Activated T-helper 2 cell treated with anti-CD3 and anti-CD28 coated beads, Interferon-gamma antibody, Interleukin-2, Interleukin-4, amounts not matched to agents 10 μg/mL and 5 μg/mL and 100 μg/mL, durations not matched to agents 14 hours and 24 hours and 36 hours (primary cell): ENCODE measurements around the gene FGD5. TPM values are rescaled to one million over a fixed set of nuclear protein-coding genes. Genes with fewer than 3 reads are reported as not detected.

Source experiments
- DNase-seq: peaks from one replicate; pipeline ENCODE4 v3.0.0; 2021; ENCODE audit warnings: low spot score
- H3K27ac Mint-ChIP-seq: one replicate; pipeline ENCODE4 v1.8.0; 2021; ENCODE audit warnings: mixed read lengths
- H3K27me3 Mint-ChIP-seq: one replicate; pipeline ENCODE4 v1.8.0; 2021; ENCODE audit warnings: low read depth, mixed read lengths
- H3K36me3 Mint-ChIP-seq: one replicate; pipeline ENCODE4 v1.8.0; 2021; ENCODE audit warnings: low read depth, mixed read lengths
- H3K4me1 Mint-ChIP-seq: one replicate; pipeline ENCODE4 v1.8.0; 2021; ENCODE audit warnings: low read depth, mixed read lengths
- H3K4me3 Mint-ChIP-seq: one replicate; pipeline ENCODE4 v1.8.0; 2021; ENCODE audit warnings: low read depth, mild to moderate bottlenecking, moderate library complexity, mixed read lengths
- H3K9me3 Mint-ChIP-seq: one replicate; pipeline ENCODE4 v1.8.0; 2021; ENCODE audit warnings: mixed read lengths
- intact Hi-C: fragments of 100-400 bp; cut with micrococcal nuclease; formaldehyde crosslinking; loops from one replicate; pipeline ENCODE4 v1.15.1; 2023
- total RNA-seq: library from RNA; stranded (reverse); gene quantifications from 2 replicates; pipeline ENCODE4 v1.2.3, GENCODE V29; 2022

Gene FGD5
- total RNA-seq, 1 donor from 2014 or later: 0.09 TPM

DNA sequence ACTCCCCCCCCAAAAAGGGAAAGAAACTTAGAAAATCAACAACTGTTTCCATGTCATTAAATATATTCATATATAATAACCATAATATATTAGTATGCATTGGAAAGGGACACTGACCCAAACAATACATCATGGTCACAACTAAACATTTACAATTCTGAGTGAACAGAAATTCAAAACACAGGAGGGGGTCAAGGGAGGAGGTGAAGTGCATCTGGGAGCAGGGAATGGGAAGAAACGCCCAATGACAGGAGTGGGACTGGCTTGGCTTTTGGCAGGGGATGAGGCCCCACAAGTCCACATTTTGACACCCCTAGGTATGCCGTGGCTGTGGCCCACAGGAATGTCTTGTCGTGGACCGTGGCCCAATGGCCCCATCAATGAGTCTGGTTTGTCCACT is 41.1 kb downstream of the FGD5 start:
- Mint-ChIP-seq H3K27ac (no peak overlapping the region), H3K4me3 (no peak overlapping the region), H3K4me1 (no peaks in the 10 kb centered on the region), H3K36me3 (no peaks in the 10 kb centered on the region), H3K27me3 (peaks cover 10% of the 10 kb centered on the region), H3K9me3 (no peaks in the 10 kb centered on the region)
- no peak for DNase-seq
- intact Hi-C loops: no loop called here

DNA sequence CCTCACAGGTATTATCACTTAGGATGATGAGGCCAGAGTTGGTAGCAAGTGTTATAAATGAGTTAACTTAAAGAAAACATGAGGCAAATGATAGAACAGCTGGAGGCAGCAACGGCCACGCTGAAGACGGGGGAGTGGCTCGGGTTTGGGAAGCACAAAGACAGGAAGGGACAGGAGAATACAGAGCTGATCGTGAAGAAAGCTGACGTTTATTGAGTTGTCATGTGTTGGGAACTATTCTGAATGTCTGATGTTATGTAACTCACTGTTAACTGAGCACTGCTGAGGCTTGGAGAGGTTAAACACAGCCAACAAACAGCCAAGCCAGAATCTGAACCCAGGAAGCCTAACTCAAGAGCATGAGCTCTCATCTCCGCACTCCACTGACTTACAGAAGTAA is 42.3 kb downstream of the FGD5 start:
- peaks cover 6% of the 10 kb centered on the region for H3K27me3 Mint-ChIP-seq
- H3K4me1 Mint-ChIP-seq: no peaks in the 10 kb centered on the region
- no peaks in the 10 kb centered on the region for H3K9me3 Mint-ChIP-seq
- H3K36me3 Mint-ChIP-seq: no peaks in the 10 kb centered on the region
- no peak overlapping the region for H3K4me3 Mint-ChIP-seq
- intact Hi-C loops: no loop called here
- H3K27ac Mint-ChIP-seq: no peak overlapping the region
- no peak for DNase-seq

DNA sequence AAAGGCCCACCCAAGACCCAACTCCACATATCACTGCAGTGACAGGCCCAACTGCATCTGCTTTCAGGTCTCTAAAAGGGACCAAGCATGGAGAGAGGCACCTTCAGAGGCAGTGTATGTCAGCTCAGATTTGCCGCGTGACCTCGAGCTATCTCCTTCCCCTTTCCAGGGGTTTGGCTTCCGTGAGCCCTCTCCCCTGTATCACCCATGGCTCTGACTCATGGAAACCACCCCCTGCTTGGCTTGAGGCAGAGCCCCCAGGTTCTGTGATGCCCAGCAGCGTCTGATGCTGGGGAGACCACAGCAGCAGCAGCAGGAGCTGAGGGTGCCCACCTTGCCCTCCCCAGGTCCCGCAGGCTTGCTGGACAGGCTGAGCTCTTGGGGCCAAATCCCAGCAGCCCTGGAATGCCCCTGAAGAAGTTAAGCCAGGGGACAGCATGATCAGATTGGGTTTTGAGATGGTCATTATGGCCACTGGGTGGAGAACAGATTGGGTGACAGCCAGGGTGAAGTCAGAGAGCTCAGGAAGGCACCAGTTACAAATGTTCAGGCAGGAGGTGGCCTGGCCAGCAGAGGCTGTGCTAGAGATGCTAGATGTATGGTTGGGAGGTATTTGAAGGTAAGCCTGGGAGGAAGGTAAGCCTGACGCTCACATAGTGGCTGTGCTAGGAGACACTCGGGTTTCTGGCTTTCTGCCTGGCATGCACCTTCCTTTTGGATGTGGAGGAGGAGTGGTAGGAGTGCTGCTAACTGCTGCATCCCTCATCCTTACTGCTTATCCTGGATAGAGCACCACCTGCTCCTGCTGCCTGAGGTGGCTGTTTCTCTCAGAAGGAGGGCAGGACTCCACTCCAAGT is 42.9 kb downstream of the FGD5 start:
- H3K9me3 Mint-ChIP-seq: no peaks in the 10 kb centered on the region
- no peak overlapping the region for H3K4me3 Mint-ChIP-seq
- H3K36me3 Mint-ChIP-seq: no peaks in the 10 kb centered on the region
- no peaks in the 10 kb centered on the region for H3K4me1 Mint-ChIP-seq
- H3K27ac Mint-ChIP-seq: no peak overlapping the region
- DNase-seq: no peak
- intact Hi-C loops: no loop called here
- H3K27me3 Mint-ChIP-seq: peaks cover 5% of the 10 kb centered on the region

DNA sequence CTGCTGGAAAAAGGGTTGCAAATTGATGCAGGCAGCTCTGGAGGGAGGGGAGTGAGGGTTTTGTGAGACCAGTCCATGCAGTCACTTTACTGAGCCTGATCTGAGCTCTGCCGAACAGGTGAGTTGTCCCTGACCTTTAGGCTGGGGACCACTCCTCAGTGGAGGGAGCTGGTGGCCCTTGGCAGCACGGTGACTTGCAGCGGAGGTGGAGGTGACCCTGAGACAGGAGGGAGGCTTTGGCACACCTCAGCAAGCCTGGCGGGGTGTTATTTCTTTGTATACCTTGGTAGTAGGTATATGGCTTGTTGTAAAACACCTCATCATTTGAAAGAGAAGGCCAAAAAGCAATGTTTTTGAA is 43.5 kb downstream of the FGD5 start:
- Mint-ChIP-seq H3K9me3 (no peaks in the 10 kb centered on the region), H3K36me3 (no peaks in the 10 kb centered on the region), H3K4me1 (no peaks in the 10 kb centered on the region), H3K27ac (no peak overlapping the region), H3K27me3 (peaks cover 1% of the 10 kb centered on the region), H3K4me3 (no peak overlapping the region)
- intact Hi-C loops: no loop called here
- no peak for DNase-seq

DNA sequence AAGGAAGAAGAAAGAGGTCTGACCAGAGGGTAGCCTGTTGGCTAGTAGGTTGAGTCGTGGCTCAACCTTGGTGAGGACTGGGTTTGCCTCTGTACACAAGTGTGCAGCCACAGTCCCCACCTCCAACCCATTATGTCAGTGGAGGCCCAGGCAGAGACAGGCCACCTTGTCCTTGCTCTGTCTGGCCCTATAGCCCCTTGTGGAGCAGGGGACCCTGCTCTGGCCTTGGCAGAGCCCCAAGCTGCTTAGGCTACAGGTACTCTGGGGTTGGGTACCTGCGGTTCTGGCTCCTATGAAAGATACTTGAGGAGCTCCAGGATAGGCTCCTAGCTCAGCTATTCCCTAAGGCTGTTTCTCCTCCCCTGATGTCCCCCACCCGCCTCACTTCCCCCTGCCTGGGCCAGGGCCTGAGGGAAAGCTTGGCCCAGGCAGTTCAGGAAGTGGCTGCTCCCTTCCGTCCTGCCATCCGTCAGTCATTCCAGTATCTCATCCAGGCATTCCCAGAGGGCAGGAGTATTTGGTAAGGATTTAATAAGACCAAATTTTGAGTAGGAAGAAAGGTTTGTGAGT is 44.0 kb downstream of the FGD5 start:
- intact Hi-C loops: no loop called here
- no peak overlapping the region for H3K27ac Mint-ChIP-seq
- H3K4me1 Mint-ChIP-seq: no peaks in the 10 kb centered on the region
- H3K9me3 Mint-ChIP-seq: no peaks in the 10 kb centered on the region
- no peaks in the 10 kb centered on the region for H3K36me3 Mint-ChIP-seq
- H3K27me3 Mint-ChIP-seq: peaks cover 1% of the 10 kb centered on the region
- H3K4me3 Mint-ChIP-seq: no peak overlapping the region
- DNase-seq: no peak

DNA sequence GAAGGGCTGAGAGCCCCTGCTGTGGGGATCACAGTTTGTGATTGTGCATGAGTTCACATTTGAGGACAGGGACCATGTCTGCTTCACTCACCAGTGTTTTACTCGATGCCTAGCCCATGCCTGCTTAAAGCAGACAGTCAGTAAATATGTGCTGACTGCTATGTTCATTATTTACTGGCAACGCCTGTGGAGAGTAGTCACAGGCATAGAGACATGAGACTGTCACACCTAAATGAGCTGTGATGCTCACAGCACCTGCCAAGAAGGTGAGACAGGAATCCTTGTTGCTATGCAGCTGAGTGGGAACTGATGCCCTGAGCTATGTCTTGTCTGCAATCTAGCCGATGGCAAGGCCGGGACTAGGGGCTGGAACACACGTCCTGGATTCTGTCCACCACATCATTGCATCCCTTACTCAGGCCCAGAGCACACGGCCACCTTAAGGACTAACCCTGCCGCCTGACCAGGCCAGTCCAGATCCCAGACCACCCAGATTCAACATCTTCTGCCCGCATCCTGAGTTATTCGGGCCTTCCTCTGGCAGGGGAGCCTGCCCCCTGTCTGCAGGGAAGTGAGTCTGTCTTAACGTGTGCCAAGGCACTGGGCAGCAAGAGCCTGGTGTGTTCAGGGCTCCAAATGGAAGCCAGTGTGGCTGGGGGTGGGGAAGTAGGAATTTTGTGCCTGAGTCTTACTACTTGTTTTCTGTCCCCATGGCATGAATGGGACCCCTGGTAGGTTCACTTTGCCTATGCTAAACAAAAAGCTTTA is 44.8 kb downstream of the FGD5 start:
- no peak for DNase-seq
- intact Hi-C loops: no loop called here
- Mint-ChIP-seq H3K4me1 (no peaks in the 10 kb centered on the region), H3K27ac (no peak overlapping the region), H3K36me3 (no peaks in the 10 kb centered on the region), H3K27me3 (no peaks in the 10 kb centered on the region), H3K9me3 (no peaks in the 10 kb centered on the region), H3K4me3 (no peak overlapping the region)

DNA sequence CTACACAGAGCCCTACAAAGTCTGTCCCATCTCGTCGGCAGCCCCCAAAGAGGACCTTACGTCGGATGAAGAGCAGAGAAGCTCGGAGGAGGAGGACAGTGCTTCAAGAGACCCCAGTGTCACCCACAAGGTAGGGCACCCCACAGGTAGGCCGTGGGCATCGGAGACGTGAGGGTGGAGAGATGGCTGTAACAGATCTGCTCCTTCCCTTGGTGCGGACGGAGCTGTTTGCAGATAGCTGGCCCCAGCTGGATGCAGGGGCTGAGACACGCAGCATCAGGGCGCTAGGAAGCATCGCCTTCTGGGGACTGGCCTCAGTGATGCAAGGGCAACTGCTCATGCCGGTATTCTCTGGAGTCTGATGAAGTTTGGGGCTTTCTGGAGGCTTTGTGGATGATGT is 45.4 kb downstream of the FGD5 start:
- DNase-seq: no peak
- H3K4me1 Mint-ChIP-seq: no peaks in the 10 kb centered on the region
- intact Hi-C loops: no loop called here
- no peaks in the 10 kb centered on the region for H3K27me3 Mint-ChIP-seq
- H3K9me3 Mint-ChIP-seq: no peaks in the 10 kb centered on the region
- H3K27ac Mint-ChIP-seq: no peak overlapping the region
- no peak overlapping the region for H3K4me3 Mint-ChIP-seq
- H3K36me3 Mint-ChIP-seq: no peaks in the 10 kb centered on the region

DNA sequence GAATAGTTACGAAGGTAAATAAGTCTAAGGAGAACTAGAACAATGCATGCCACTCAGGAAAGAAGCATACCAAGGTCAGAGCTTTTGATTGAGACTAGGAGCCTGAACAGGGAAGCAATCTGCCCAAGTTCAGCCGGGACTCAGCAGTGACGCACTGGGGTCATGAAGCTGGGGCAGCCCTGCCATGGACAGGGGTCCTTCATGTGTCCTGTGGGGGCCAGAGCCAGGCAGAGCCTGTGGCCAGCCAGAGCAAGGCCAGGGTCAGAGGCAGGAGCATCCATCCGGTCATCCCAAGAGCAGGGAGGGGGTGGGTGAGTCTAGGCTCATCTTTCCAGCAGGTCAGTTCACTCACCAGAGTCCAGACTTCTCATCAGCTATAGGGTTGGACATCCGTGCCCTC is 47.9 kb downstream of the FGD5 start:
- no peaks in the 10 kb centered on the region for H3K9me3 Mint-ChIP-seq
- no peaks in the 10 kb centered on the region for H3K4me1 Mint-ChIP-seq
- no peak overlapping the region for H3K4me3 Mint-ChIP-seq
- H3K27me3 Mint-ChIP-seq: peaks cover 4% of the 10 kb centered on the region
- no peak for DNase-seq
- intact Hi-C loops: no loop called here
- H3K36me3 Mint-ChIP-seq: no peaks in the 10 kb centered on the region
- H3K27ac Mint-ChIP-seq: no peak overlapping the region

DNA sequence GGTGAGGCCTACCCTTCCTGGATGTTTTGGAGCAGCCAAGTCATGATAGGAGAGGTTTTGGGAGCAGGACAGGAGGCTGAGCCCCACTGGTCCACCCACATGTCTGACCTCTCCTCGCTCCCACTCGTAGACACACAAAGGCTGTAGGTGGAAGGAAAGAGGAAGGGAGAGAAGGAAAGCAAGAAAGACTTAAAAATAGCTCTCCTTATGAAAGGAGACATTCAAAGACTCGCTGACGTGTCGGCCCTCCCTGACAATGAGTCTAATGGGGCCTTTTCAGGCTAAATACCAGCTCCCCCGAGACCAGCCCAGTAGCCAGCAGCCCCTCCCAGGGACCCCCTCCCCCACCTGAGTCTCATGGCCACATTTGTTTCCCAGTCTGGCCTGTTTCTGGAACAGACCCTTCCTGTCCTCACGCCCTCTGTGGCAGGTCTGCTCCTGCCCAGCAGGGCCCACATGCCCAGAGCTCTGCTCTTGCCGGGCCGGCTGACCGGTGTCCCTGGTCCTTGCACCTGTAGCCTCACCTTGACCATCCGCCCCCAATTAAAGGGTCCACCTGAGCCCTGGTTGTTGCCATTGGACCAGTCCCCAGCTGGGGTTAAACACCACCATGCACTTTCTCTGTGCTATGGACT is 49.3 kb downstream of the FGD5 start:
- intact Hi-C loops: no loop called here
- Mint-ChIP-seq H3K27me3 (peaks cover 15% of the 10 kb centered on the region), H3K4me1 (no peaks in the 10 kb centered on the region), H3K36me3 (no peaks in the 10 kb centered on the region), H3K9me3 (no peaks in the 10 kb centered on the region), H3K27ac (no peak overlapping the region), H3K4me3 (no peak overlapping the region)
- no peak for DNase-seq

DNA sequence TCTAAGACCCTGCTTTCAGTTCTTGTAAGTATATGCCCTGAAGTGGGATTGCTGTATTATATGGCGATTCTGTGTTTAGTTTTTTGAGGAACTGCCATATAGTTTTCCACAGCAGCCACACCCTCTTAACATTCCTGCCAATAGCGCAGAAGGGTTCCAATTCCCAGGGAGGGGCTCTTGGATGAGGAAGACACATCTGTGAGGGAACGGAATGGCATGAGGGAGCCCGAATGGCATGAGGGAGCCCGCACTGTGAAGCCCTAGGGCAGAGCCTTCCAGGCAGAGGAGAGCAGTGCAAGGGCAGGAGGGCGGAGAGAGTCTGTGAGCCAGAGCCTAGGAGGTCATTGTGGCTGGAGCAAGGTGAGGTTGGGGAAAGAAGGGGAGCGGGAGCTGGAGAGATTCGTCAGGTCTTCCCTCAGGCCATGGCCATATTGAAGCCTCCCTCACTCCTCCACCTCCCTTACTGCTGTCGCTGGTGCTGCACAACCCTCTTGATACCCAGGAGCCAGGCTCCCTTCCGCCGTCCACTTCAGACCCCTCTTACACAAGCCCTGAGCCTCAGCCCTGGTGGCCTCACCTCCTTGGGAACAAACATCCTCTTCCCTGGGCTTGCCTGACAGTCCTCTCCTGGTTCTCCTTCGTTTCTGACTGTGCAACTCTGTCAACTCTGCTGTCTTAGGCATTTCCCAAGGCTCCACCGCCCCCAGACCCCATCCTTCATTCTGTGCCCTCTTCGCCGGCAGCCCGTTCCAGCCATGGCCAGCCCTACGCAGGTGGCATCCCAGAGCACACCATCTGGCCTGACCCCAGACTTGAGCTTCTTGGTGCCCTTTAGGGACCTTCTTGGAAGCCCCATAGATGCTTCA is 51.4 kb downstream of the FGD5 start:
- no peak for DNase-seq
- Mint-ChIP-seq H3K27me3 (peaks cover 16% of the 10 kb centered on the region), H3K9me3 (no peaks in the 10 kb centered on the region), H3K36me3 (no peaks in the 10 kb centered on the region), H3K4me3 (no peak overlapping the region), H3K27ac (no peak overlapping the region), H3K4me1 (no peaks in the 10 kb centered on the region)
- intact Hi-C loops: no loop called here

DNA sequence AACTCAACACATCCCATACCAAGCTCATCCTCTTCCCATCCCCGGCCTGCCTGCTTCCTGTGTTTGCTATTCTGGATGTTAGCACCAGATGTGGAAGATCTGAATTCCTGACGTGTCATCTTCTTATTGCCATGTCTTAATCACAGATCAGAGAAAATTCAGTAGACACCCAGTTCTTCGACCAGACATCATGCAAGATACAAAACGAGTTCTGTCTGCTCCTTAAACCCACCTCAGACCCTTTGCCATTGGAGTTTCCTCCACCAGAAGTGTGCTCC is 52.0 kb downstream of the FGD5 start:
- H3K27me3 Mint-ChIP-seq: peaks cover 16% of the 10 kb centered on the region
- intact Hi-C loops: no loop called here
- H3K36me3 Mint-ChIP-seq: no peaks in the 10 kb centered on the region
- no peak overlapping the region for H3K27ac Mint-ChIP-seq
- no peak overlapping the region for H3K4me3 Mint-ChIP-seq
- H3K9me3 Mint-ChIP-seq: no peaks in the 10 kb centered on the region
- DNase-seq: no peak
- H3K4me1 Mint-ChIP-seq: no peaks in the 10 kb centered on the region

DNA sequence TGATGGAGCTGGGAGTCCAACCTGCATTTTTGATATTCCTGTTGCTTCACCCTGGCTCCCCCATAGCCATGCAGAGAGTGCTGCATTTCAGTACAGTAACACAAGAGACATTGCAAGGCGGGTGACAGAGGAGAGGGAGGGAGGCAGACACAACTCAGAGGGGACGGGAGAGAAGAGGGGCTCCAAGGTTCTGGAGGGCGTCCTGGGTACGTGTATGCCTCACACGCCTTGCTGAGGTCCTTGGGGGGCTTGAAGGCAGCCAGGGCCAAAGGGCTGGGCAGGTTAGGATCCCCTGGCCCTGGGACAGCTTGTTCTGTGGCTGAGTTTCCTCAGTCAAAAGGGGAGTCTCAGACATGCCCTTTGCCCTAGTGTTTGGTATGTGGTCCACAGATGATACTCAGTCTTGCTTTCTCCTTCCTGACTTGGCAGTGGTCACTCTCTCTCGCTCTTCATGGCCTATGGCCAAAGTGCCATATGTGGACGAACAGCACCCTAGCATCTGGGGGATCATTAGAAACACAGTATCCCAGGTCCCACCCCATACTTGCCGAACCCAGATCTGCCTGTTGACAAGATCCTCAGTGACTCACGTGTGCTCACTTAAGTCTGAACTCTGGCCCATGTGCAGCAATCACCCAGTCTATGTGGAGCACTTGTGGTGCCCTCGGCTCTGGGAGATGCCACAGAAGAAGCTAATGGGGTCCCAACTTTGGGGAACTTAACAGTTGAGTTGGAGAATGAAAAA is 52.9 kb downstream of the FGD5 start:
- no peak overlapping the region for H3K4me3 Mint-ChIP-seq
- DNase-seq: no peak
- H3K36me3 Mint-ChIP-seq: no peaks in the 10 kb centered on the region
- H3K4me1 Mint-ChIP-seq: no peaks in the 10 kb centered on the region
- H3K27me3 Mint-ChIP-seq: peaks cover 16% of the 10 kb centered on the region
- no peaks in the 10 kb centered on the region for H3K9me3 Mint-ChIP-seq
- intact Hi-C loops: no loop called here
- no peak overlapping the region for H3K27ac Mint-ChIP-seq
